ENCODE measurements around the gene SLC38A10. TPM values are rescaled to one million over a fixed set of nuclear protein-coding genes. Genes with fewer than 3 reads are reported as not detected.
A peak's percentile ranks its signal among the peaks of the same experiment; 100 is the strongest.

The SLC38A10 gene
- total RNA-seq, 1 experiment from 2014 or later = 121 TPM

- no peaks in the 10 kb centered on the region for H3K27me3 Mint-ChIP-seq (ENCODE audit: unreplicated experiment)
- peaks cover 73% of the 10 kb centered on the region for H3K36me3 Mint-ChIP-seq (ENCODE audit: insufficient read depth, unreplicated experiment)
- no peaks in the 10 kb centered on the region for H3K9me3 Mint-ChIP-seq (ENCODE audit: low read depth, unreplicated experiment)
- intact Hi-C loops (cut with micrococcal nuclease; ENCODE audit: unreplicated experiment) = loop anchor here (5.0 kb wide), 1 partner anchor 229 kb away; no protein-coding TSS in a partner anchor
- no peak for TF ChIP-seq CTCF (IDR thresholded peaks at IDR 0.05; ENCODE audit: unreplicated experiment)
- CTCF ChIA-PET = interaction anchor here (1.0 to 1.1 kb wide), 2 partner anchors 232 to 285 kb away, joined by 3 to 4 read pairs; no protein-coding TSS in a partner anchor
- no peaks in the 10 kb centered on the region for H3K4me1 Mint-ChIP-seq (ENCODE audit: low read depth, unreplicated experiment)
- no peak overlapping the region for H3K4me3 Mint-ChIP-seq (ENCODE audit: low read depth, unreplicated experiment)
- H3K27ac Mint-ChIP-seq (ENCODE audit: unreplicated experiment) = peak overlapping the region; percentile 33
- no TSS peak for BruUV-seq (replicated peaks)
- no peak for DNase-seq
Observed at GRCh38 chr17:81252987-81253329, 42.1 kb downstream of the SLC38A10 start.

- CTCF ChIA-PET = interaction anchor here (1.0 to 1.1 kb wide), 2 partner anchors 232 to 286 kb away, joined by 3 to 4 read pairs; no protein-coding TSS in a partner anchor
- Mint-ChIP-seq H3K27ac (ENCODE audit: unreplicated experiment) (no peak overlapping the region), H3K4me3 (ENCODE audit: low read depth, unreplicated experiment) (no peak overlapping the region), H3K4me1 (ENCODE audit: low read depth, unreplicated experiment) (no peaks in the 10 kb centered on the region), H3K9me3 (ENCODE audit: low read depth, unreplicated experiment) (no peaks in the 10 kb centered on the region), H3K27me3 (ENCODE audit: unreplicated experiment) (no peaks in the 10 kb centered on the region), H3K36me3 (ENCODE audit: insufficient read depth, unreplicated experiment) (peaks cover 75% of the 10 kb centered on the region)
- BruUV-seq (replicated peaks) = no TSS peak
- DNase-seq = no peak
- TF ChIP-seq CTCF (IDR thresholded peaks at IDR 0.05; ENCODE audit: unreplicated experiment) = no peak
- intact Hi-C loops (cut with micrococcal nuclease; ENCODE audit: unreplicated experiment) = loop anchor here (5.0 kb wide), 1 partner anchor 230 kb away; no protein-coding TSS in a partner anchor
Observed at GRCh38 chr17:81252326-81252986, 42.7 kb downstream of the SLC38A10 start.

GRCh38 chr17:81251709-81252301 is 43.3 kb downstream of the SLC38A10 start:
- CTCF ChIA-PET = no interaction called here

GRCh38 chr17:81251094-81251708 is 43.9 kb downstream of the SLC38A10 start:
- Mint-ChIP-seq H3K9me3 (ENCODE audit: low read depth, unreplicated experiment) (no peaks in the 10 kb centered on the region), H3K4me3 (ENCODE audit: low read depth, unreplicated experiment) (no peak overlapping the region), H3K27ac (ENCODE audit: unreplicated experiment) (no peak overlapping the region), H3K36me3 (ENCODE audit: insufficient read depth, unreplicated experiment) (peaks cover 79% of the 10 kb centered on the region), H3K27me3 (ENCODE audit: unreplicated experiment) (no peaks in the 10 kb centered on the region), H3K4me1 (ENCODE audit: low read depth, unreplicated experiment) (no peaks in the 10 kb centered on the region)
- CTCF ChIA-PET = no interaction called here
- TF ChIP-seq CTCF (IDR thresholded peaks at IDR 0.05; ENCODE audit: unreplicated experiment) = no peak
- no peak for DNase-seq
- intact Hi-C loops (cut with micrococcal nuclease; ENCODE audit: unreplicated experiment) = loop anchor here (5.0 kb wide), 1 partner anchor 231 kb away; no protein-coding TSS in a partner anchor
- no TSS peak for BruUV-seq (replicated peaks)

More at GRCh38 chr17:81251709-81252301, 43.3 kb downstream of the SLC38A10 start:
- Mint-ChIP-seq H3K4me1 (ENCODE audit: low read depth, unreplicated experiment) (no peaks in the 10 kb centered on the region), H3K9me3 (ENCODE audit: low read depth, unreplicated experiment) (no peaks in the 10 kb centered on the region), H3K27me3 (ENCODE audit: unreplicated experiment) (no peaks in the 10 kb centered on the region), H3K27ac (ENCODE audit: unreplicated experiment) (no peak overlapping the region), H3K4me3 (ENCODE audit: low read depth, unreplicated experiment) (no peak overlapping the region), H3K36me3 (ENCODE audit: insufficient read depth, unreplicated experiment) (peaks cover 75% of the 10 kb centered on the region)
- no peak for TF ChIP-seq CTCF (IDR thresholded peaks at IDR 0.05; ENCODE audit: unreplicated experiment)
- DNase-seq = no peak
- intact Hi-C loops (cut with micrococcal nuclease; ENCODE audit: unreplicated experiment) = loop anchor here (5.0 kb wide), 1 partner anchor 230 kb away; no protein-coding TSS in a partner anchor
- BruUV-seq (replicated peaks) = no TSS peak

All from Calu3 (cell line).